Measurements from ENCODE around the gene SLC36A1. TPM values are rescaled to one million over a fixed set of nuclear protein-coding genes. Genes with fewer than 3 reads are reported as not detected.

SLC36A1 gene
- total and polyA plus RNA-seq, 2 of the 8 experiments (the other 6 are each of a cell fraction or from before 2014, with no cell fraction given): 6.6 to 9.6 TPM

- no peak overlapping the region for H4K91ac ChIP-seq (replicated peaks; ENCODE audit: insufficient read length, low read length)
- H3K79me1 ChIP-seq (ENCODE audit: low read depth, low read length): no peaks in the 10 kb centered on the region
- no peak overlapping the region for H3K9ac ChIP-seq (replicated peaks in 1 of 4; ENCODE audit: extremely low read depth in 1 of 4, low read depth in 3 of 4, low read length in 3 of 4)
- no peaks in the 10 kb centered on the region for H3K9me3 ChIP-seq (ENCODE audit: insufficient read depth in 2 of 2, low read depth in 1 of 2, low read length in 1 of 2)
- no peak overlapping the region for H2AFZ ChIP-seq (ENCODE audit: low read length)
- no peak overlapping the region for H3K4ac ChIP-seq (replicated peaks; ENCODE audit: insufficient read length, low read depth, low read length)
- H2BK12ac ChIP-seq (ENCODE audit: low read depth, low read length): no peak overlapping the region
- no peak overlapping the region for H2AK5ac ChIP-seq (ENCODE audit: low read depth, low read length)
- TF ChIP-seq CBX8 (IDR thresholded peaks at IDR 0.05; ENCODE audit: borderline replicate concordance, low read depth, low read length): no peak
- TF ChIP-seq SRF (IDR thresholded peaks at IDR 0.05; ENCODE audit: low read depth, low read length): no peak
- TF ChIP-seq PHF8 (conservative IDR thresholded peaks at IDR 0.05; ENCODE audit: low read depth, low read length): no peak
- peak overlapping the region; percentile 29 for H4K8ac ChIP-seq (ENCODE audit: extremely low read depth, insufficient read depth, low read length)
- CTCF ChIA-PET (ENCODE audit: partially characterized antibody): interaction anchor here (0.6 to 3.3 kb wide), 4 partner anchors 13 to 112 kb away, joined by 3 to 36 read pairs (median 4); no protein-coding TSS in a partner anchor
- H2BK120ac ChIP-seq (replicated peaks; ENCODE audit: low read depth, low read length): no peak overlapping the region
- no peak overlapping the region for H3K4me3 ChIP-seq (ENCODE audit: extremely low read depth in 1 of 4, insufficient read depth in 2 of 4, low read depth in 3 of 4, low read length in 4 of 4)
- 77% methylated on average over 4 of the region's 4 CpGs; no CpG with 5 or more reads in 1 of the 2 experiments for WGBS, 2 experiments (ENCODE audit: extremely low coverage in 1 of 2, insufficient coverage in 1 of 2, insufficient read length in 1 of 2, insufficient replicate concordance in 2 of 2, low coverage in 1 of 2, low lambda C conversion rate in 2 of 2, missing lambda C conversion rate in 1 of 2)
- H3K23ac ChIP-seq (ENCODE audit: insufficient read length): no peak overlapping the region
- H3K56ac ChIP-seq (replicated peaks; ENCODE audit: insufficient read length, low read depth, low read length): no peak overlapping the region
- no peak overlapping the region for H3K27ac ChIP-seq (ENCODE audit: low read depth, low read length)
- H2BK15ac ChIP-seq (ENCODE audit: low read length): no peak overlapping the region
- no peak overlapping the region for H3K14ac ChIP-seq (ENCODE audit: insufficient read length)
- FAIRE-seq: no peak
- H3K4me2 ChIP-seq (ENCODE audit: insufficient read depth in 1 of 2, low read depth in 2 of 2, low read length in 2 of 2): no peak overlapping the region
- H4K20me1 ChIP-seq (replicated peaks in 1 of 2; ENCODE audit: control insufficient read depth in 1 of 2, insufficient read depth in 2 of 2, low read length in 2 of 2): no peaks in the 10 kb centered on the region
- POLR2A ChIA-PET (ENCODE audit: partially characterized antibody): no interaction called here
- no peaks in the 10 kb centered on the region for H3K23me2 ChIP-seq (ENCODE audit: low read depth, low read length)
- H3K27me3 ChIP-seq (replicated peaks in 1 of 4; ENCODE audit: control insufficient read depth in 3 of 4, extremely low read depth in 1 of 4, insufficient read depth in 3 of 4, low read length in 3 of 4): no peaks in the 10 kb centered on the region
- H3K18ac ChIP-seq (ENCODE audit: extremely low read depth, low read length): no peak overlapping the region
- no peak overlapping the region for H4K5ac ChIP-seq (ENCODE audit: insufficient read length, low read depth, low read length)
- H3K4me1 ChIP-seq (replicated peaks in 1 of 4; ENCODE audit: control insufficient read depth in 3 of 4, insufficient read depth in 4 of 4, low read length in 3 of 4): peaks cover 3 to 12% (median 8%) of the 10 kb centered on the region in 4 experiments; a peak in 6 of 7 replicates
- no peak for DNase-seq (ENCODE audit: low read depth in 1 of 2, low spot score in 2 of 2)
- H3K36me3 ChIP-seq (ENCODE audit: control insufficient read depth in 2 of 4, insufficient read depth in 4 of 4, low read length in 3 of 4): no peaks in the 10 kb centered on the region
- 0 out of 2 replicates have a peak overlapping the region, but pooled peaks have one; percentile 1 for H2BK20ac ChIP-seq (ENCODE audit: low read length)
- no peaks in the 10 kb centered on the region for H3K79me2 ChIP-seq (ENCODE audit: control insufficient read depth in 1 of 2, insufficient read depth in 2 of 2, low read length in 2 of 2)
- H2BK5ac ChIP-seq (ENCODE audit: low read depth, low read length): no peak overlapping the region
These were observed 38.7 kb upstream of the SLC36A1 start for GRCh38 chr5:151408591-151409230.
